Muscle of leg (tissue), 11 donors: ENCODE data around the gene PSMD6. TPM values are rescaled to one million over a fixed set of nuclear protein-coding genes. Genes with fewer than 3 reads are reported as not detected.
A peak's percentile ranks its signal among the peaks of the same experiment; 100 is the strongest.

Experiments
- DNase-seq: peaks from one replicate; pipeline ENCODE4 v3.0.0; 2013
- H3K27ac ChIP-seq: one replicate; pipeline ENCODE4 v1.5.1; 2013; ENCODE audit warnings: mild to moderate bottlenecking, low read length, control low read depth
- H3K27me3 ChIP-seq: one replicate; pipeline ENCODE4 v1.6.1; 2013; ENCODE audit warnings: low read length; ENCODE audit not compliant: control insufficient read depth, insufficient read depth
- H3K36me3 ChIP-seq: one replicate; pipeline ENCODE4 v1.6.1; 2013; ENCODE audit warnings: low read length; ENCODE audit not compliant: control insufficient read depth, insufficient read depth
- H3K4me1 ChIP-seq: one replicate; pipeline ENCODE4 v1.6.1; 2013; ENCODE audit warnings: low read length; ENCODE audit not compliant: control insufficient read depth, insufficient read depth
- H3K4me3 ChIP-seq: one replicate; pipeline ENCODE4 v1.5.1; 2013; ENCODE audit warnings: low read length, control low read depth
- H3K9me3 ChIP-seq: replicated peaks from 2 replicates; pipeline ENCODE4 v1.6.1; 2013; ENCODE audit warnings: low read depth, low read length; ENCODE audit not compliant: control insufficient read depth
- WGBS: methylation state at CpG from one replicate; pipeline ENCODE4 v1.1.5; 2013; ENCODE audit warnings: missing lambda C conversion rate; ENCODE audit not compliant: insufficient coverage; 5-methylcytosine and 5-hydroxymethylcytosine counted together
- polyA plus RNA-seq, 8 donors: library from polyadenylated mRNA; unstranded; fragments of 120-200 nt; gene quantifications; one replicate each; pipeline versions ENCODE4 v1.2.1 to v1.2.3, GENCODE V29; 2013; ENCODE audit warnings: inconsistent platforms in 1 of 8, low replicate concordance in 1 of 8; ENCODE audit not compliant: insufficient read length in 8 of 8, insufficient read depth in 1 of 8
- total RNA-seq: library from RNA; stranded (reverse); fragments of 120-200 nt; gene quantifications from one replicate; pipeline ENCODE4 v1.2.4, GENCODE V29; 2013

The PSMD6 gene
- total and polyA plus RNA-seq, 9 donors, result 68.6 to 87.6 (median 80.6) TPM

- Histone ChIP-seq H3K4me3 (no peak overlapping the region), H3K9me3 (no peaks in the 10 kb centered on the region), H3K36me3 (no peaks in the 10 kb centered on the region), H3K27me3 (no peaks in the 10 kb centered on the region), H3K4me1 (peaks cover 10% of the 10 kb centered on the region), H3K27ac (no peak overlapping the region)
- WGBS, result 35% methylated on average over 3 of the region's 6 CpGs
- DNase-seq, result no peak
These were observed 58.4 kb downstream of the PSMD6 start for GRCh38 chr3:63964681-63965485.

- Histone ChIP-seq H3K4me3 (no peak overlapping the region), H3K4me1 (peaks cover 10% of the 10 kb centered on the region), H3K27me3 (no peaks in the 10 kb centered on the region), H3K27ac (no peak overlapping the region), H3K9me3 (no peaks in the 10 kb centered on the region), H3K36me3 (no peaks in the 10 kb centered on the region)
- no CpG with 5 or more reads among the region's 1 CpG for WGBS
- no peak for DNase-seq
These were observed 59.8 kb downstream of the PSMD6 start for GRCh38 chr3:63963496-63963895.

GRCh38 chr3:63961891-63962290 is 61.4 kb downstream of the PSMD6 start:
- WGBS, result no CpG with 5 or more reads among the region's 2 CpGs
- H3K27ac ChIP-seq, result no peak overlapping the region
- no peaks in the 10 kb centered on the region for H3K27me3 ChIP-seq
- DNase-seq, result peak; percentile 29
- no peaks in the 10 kb centered on the region for H3K9me3 ChIP-seq
- H3K4me1 ChIP-seq, result peaks cover 4% of the 10 kb centered on the region
- H3K4me3 ChIP-seq, result no peak overlapping the region
- no peaks in the 10 kb centered on the region for H3K36me3 ChIP-seq

Other genes starting within 250 kb of the PSMD6 start
- not detected for gene C3orf49, start 204.2 kb downstream of the PSMD6 start, total RNA-seq
- under 1 TPM in 7 of 8 donors, not detected in 1; 0.10 to 0.71 (median 0.30) TPM for gene C3orf49, start 204.2 kb downstream of the PSMD6 start, polyA plus RNA-seq
- 48.6 TPM for gene THOC7, start 159.7 kb downstream of the PSMD6 start, total RNA-seq
- 10 to 100 TPM; 50.2 to 64.1 (median 57.1) TPM for gene THOC7, start 159.7 kb downstream of the PSMD6 start, polyA plus RNA-seq
- 8.1 TPM for gene ATXN7, start 159.6 kb downstream of the PSMD6 start, total RNA-seq
- 10 to 100 TPM in 3 of 8 donors, 1 to 10 TPM in 5; 8.1 to 13.6 (median 9.6) TPM for gene ATXN7, start 159.6 kb downstream of the PSMD6 start, polyA plus RNA-seq
- not detected for gene SCAANT1, start 111.1 kb downstream of the PSMD6 start, total RNA-seq
- 1 to 10 TPM in 1 of 8 donors, under 1 TPM in 1, not detected in 6; 0.53 to 1.4 TPM for gene SCAANT1, start 111.1 kb downstream of the PSMD6 start, polyA plus RNA-seq
- 14.6 TPM for gene PRICKLE2, start 202.0 kb upstream of the PSMD6 start, total RNA-seq
- gene PRICKLE2, start 202.0 kb upstream of the PSMD6 start, polyA plus RNA-seq, result 10 to 100 TPM in 4 of 8 donors, 1 to 10 TPM in 4; 6.4 to 13.3 (median 10.0) TPM